Caco-2 (cell line): ENCODE measurements around the gene NLK. TPM values are rescaled to one million over a fixed set of nuclear protein-coding genes. Genes with fewer than 3 reads are reported as not detected.

Experiments used
- BruUV-seq: library from RNA; stranded (reverse); fragments of 400-500 nt; replicated peaks from 2 replicates; lab custom pipeline; 2021; lab: Mats Ljungman, UMichigan
- CTCF ChIA-PET: fragments of 300-600 bp; sonication (Branson Sonifier 250); formaldehyde crosslinking; loops from one replicate; lab custom pipeline; 2022; ENCODE audit warnings: antibody characterized with exemption; lab: Charles Lee
- POLR2A ChIA-PET: fragments of 300-600 bp; sonication (Branson Sonifier 250); formaldehyde crosslinking; loops from one replicate; lab custom pipeline; 2022; ENCODE audit warnings: antibody characterized with exemption; lab: Charles Lee
- DNase-seq, 2 experiments: peaks; one replicate each; pipeline versions ENCODE4 v3.0.0 to v3.0.0-alpha.2; 2020 to 2022
- H3K27me3 ChIP-seq: replicated peaks from 2 replicates; pipeline ENCODE4 v1.6.0; 2011; ENCODE audit warnings: low read length; ENCODE audit not compliant: control insufficient read depth, insufficient read depth
- H3K36me3 ChIP-seq: 2 replicates; pipeline ENCODE4 v1.5.1; 2011; ENCODE audit warnings: low read length; ENCODE audit not compliant: control insufficient read depth, insufficient read depth
- H3K4me1 ChIP-seq: fragments of 250-450 bp; sonication (Bioruptor Pico); 2 replicates; pipeline ENCODE4 v1.5.1; 2020; ENCODE audit warnings: mild to moderate bottlenecking
- H3K4me3 ChIP-seq: 2 replicates; pipeline ENCODE4 v1.5.1; 2011; ENCODE audit warnings: low read depth, mild to moderate bottlenecking, control low read depth, low read length
- H3K9me3 ChIP-seq: fragments of 250-450 bp; sonication (Bioruptor Pico); 2 replicates; pipeline ENCODE4 v1.5.1; 2020; ENCODE audit warnings: mild to moderate bottlenecking, moderate library complexity
- H3K27ac Mint-ChIP-seq: one replicate; pipeline ENCODE4 v1.8.0; 2022; ENCODE audit warnings: mixed read lengths; ENCODE audit not compliant: unreplicated experiment
- H3K27me3 Mint-ChIP-seq: one replicate; pipeline ENCODE4 v1.8.0; 2022; ENCODE audit warnings: mixed read lengths; ENCODE audit not compliant: insufficient read depth, unreplicated experiment
- H3K36me3 Mint-ChIP-seq: one replicate; pipeline ENCODE4 v1.8.0; 2022; ENCODE audit warnings: mild to moderate bottlenecking, mixed read lengths; ENCODE audit not compliant: insufficient read depth, unreplicated experiment
- H3K4me1 Mint-ChIP-seq: one replicate; pipeline ENCODE4 v1.8.0; 2022; ENCODE audit warnings: low read depth, mixed read lengths; ENCODE audit not compliant: unreplicated experiment
- H3K4me3 Mint-ChIP-seq: one replicate; pipeline ENCODE4 v1.8.0; 2022; ENCODE audit warnings: mild to moderate bottlenecking, moderate library complexity, mixed read lengths; ENCODE audit not compliant: unreplicated experiment
- H3K9me3 Mint-ChIP-seq: one replicate; pipeline ENCODE4 v1.8.0; 2022; ENCODE audit warnings: mixed read lengths; ENCODE audit not compliant: unreplicated experiment
- intact Hi-C: fragments of 100-400 bp; cut with micrococcal nuclease; formaldehyde crosslinking; loops from one replicate; pipeline ENCODE4 v1.10.0; 2022; ENCODE audit not compliant: unreplicated experiment
- total RNA-seq: library from RNA; stranded (reverse); gene quantifications from 2 replicates; pipeline ENCODE4 v1.2.3, GENCODE V29; 2022
- TF ChIP-seq, protein P1 (sequence below), 2 experiments: fragments of 200-600 bp in 1 of 2; IDR thresholded peaks; 1 replicate in 1 of 2; 2 replicates in 1 of 2; pipeline versions ENCODE4 v1.5.1 to v1.8.0; 2011 to 2022; ENCODE audit warnings: antibody characterized with exemption in 1 of 2, control low read depth in 1 of 2, inconsistent platforms in 1 of 2, low read depth in 1 of 2, low read length in 1 of 2, mild to moderate bottlenecking in 1 of 2, moderate library complexity in 1 of 2; ENCODE audit not compliant: insufficient read depth in 1 of 2, severe bottlenecking in 1 of 2, unreplicated experiment in 1 of 2

NLK gene
- total RNA-seq, 1 experiment from 2014 or later = 87.3 TPM

- Histone ChIP-seq H3K9me3 (no peaks in the 10 kb centered on the region), H3K4me1 (peaks cover 30% of the 10 kb centered on the region), H3K27me3 (no peaks in the 10 kb centered on the region), H3K36me3 (no peaks in the 10 kb centered on the region), H3K4me3 (no peak overlapping the region)
- peaks cover 54% of the 10 kb centered on the region for H3K36me3 Mint-ChIP-seq
- H3K4me1 Mint-ChIP-seq = peaks cover 33% of the 10 kb centered on the region
- no peak for DNase-seq
- ChIA-PET CTCF (no interaction called here), POLR2A (no interaction called here)
- no peak overlapping the region for H3K4me3 Mint-ChIP-seq
- intact Hi-C loops = loop anchor here (1.0 kb wide), 1 partner anchor 16 kb away; no protein-coding TSS in a partner anchor
- no TSS peak for BruUV-seq
- H3K27me3 Mint-ChIP-seq = no peaks in the 10 kb centered on the region
- TF ChIP-seq, protein P1, sequence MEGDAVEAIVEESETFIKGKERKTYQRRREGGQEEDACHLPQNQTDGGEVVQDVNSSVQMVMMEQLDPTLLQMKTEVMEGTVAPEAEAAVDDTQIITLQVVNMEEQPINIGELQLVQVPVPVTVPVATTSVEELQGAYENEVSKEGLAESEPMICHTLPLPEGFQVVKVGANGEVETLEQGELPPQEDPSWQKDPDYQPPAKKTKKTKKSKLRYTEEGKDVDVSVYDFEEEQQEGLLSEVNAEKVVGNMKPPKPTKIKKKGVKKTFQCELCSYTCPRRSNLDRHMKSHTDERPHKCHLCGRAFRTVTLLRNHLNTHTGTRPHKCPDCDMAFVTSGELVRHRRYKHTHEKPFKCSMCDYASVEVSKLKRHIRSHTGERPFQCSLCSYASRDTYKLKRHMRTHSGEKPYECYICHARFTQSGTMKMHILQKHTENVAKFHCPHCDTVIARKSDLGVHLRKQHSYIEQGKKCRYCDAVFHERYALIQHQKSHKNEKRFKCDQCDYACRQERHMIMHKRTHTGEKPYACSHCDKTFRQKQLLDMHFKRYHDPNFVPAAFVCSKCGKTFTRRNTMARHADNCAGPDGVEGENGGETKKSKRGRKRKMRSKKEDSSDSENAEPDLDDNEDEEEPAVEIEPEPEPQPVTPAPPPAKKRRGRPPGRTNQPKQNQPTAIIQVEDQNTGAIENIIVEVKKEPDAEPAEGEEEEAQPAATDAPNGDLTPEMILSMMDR (IDR thresholded peaks at IDR 0.05; ENCODE audit: insufficient read depth in 1 of 2, low read depth in 1 of 2, low read length in 1 of 2, severe bottlenecking in 1 of 2, unreplicated experiment in 1 of 2) = no peak
- peak overlapping the region; percentile 4 for H3K27ac Mint-ChIP-seq
- H3K9me3 Mint-ChIP-seq = no peaks in the 10 kb centered on the region
These were observed 131.3 kb downstream of the NLK start for GRCh38 chr17:28173801-28174200.

- H3K4me1 Mint-ChIP-seq = peaks cover 33% of the 10 kb centered on the region
- no peaks in the 10 kb centered on the region for H3K36me3 ChIP-seq
- H3K4me3 ChIP-seq = no peak overlapping the region
- H3K4me1 ChIP-seq = peaks cover 30% of the 10 kb centered on the region
- ChIA-PET CTCF (no interaction called here), POLR2A (no interaction called here)
- H3K9me3 Mint-ChIP-seq = no peaks in the 10 kb centered on the region
- no peak for DNase-seq
- H3K9me3 ChIP-seq = no peaks in the 10 kb centered on the region
- H3K36me3 Mint-ChIP-seq = peaks cover 47% of the 10 kb centered on the region
- H3K27me3 Mint-ChIP-seq = no peaks in the 10 kb centered on the region
- no peak overlapping the region for H3K27ac Mint-ChIP-seq
- no peaks in the 10 kb centered on the region for H3K27me3 ChIP-seq
- H3K4me3 Mint-ChIP-seq = no peak overlapping the region
- intact Hi-C loops = no loop called here
- BruUV-seq = no TSS peak
- TF ChIP-seq, protein P1 (IDR thresholded peaks at IDR 0.05; ENCODE audit: insufficient read depth in 1 of 2, low read depth in 1 of 2, low read length in 1 of 2, severe bottlenecking in 1 of 2, unreplicated experiment in 1 of 2) = no peak
These were observed 132.0 kb downstream of the NLK start for GRCh38 chr17:28174352-28175046.

DNA sequence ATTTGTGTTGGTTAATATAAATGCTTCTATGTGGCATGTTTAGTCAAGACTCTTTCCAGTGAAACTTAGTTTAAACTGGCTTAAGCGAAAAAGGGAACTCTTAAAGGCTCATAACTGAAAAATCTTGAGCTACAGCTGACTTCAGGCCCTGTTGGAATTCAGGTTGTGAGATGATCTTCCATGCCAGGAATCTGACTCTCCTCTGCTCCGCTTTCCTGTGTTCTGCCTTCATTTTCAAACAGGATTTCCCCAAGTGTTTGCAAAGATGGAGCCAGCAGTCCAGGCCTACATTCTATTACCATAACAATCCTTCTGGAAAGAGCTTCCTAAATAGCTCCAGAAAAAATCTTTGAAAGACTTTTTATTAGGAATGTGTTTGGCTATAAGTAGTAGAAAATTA, 134.9 kb downstream of the NLK start:
- no peaks in the 10 kb centered on the region for H3K27me3 ChIP-seq
- intact Hi-C loops = no loop called here
- Mint-ChIP-seq H3K27me3 (no peaks in the 10 kb centered on the region), H3K9me3 (no peaks in the 10 kb centered on the region), H3K4me1 (peaks cover 24% of the 10 kb centered on the region), H3K36me3 (peaks cover 49% of the 10 kb centered on the region), H3K4me3 (no peak overlapping the region), H3K27ac (no peak overlapping the region)
- DNase-seq = no peak
- no peaks in the 10 kb centered on the region for H3K9me3 ChIP-seq
- H3K4me1 ChIP-seq = peaks cover 22% of the 10 kb centered on the region
- H3K36me3 ChIP-seq = no peaks in the 10 kb centered on the region
- H3K4me3 ChIP-seq = no peak overlapping the region
- BruUV-seq = no TSS peak
- POLR2A ChIA-PET = no interaction called here
- CTCF ChIA-PET = no interaction called here
- TF ChIP-seq, protein P1 (IDR thresholded peaks at IDR 0.05; ENCODE audit: insufficient read depth in 1 of 2, low read depth in 1 of 2, low read length in 1 of 2, severe bottlenecking in 1 of 2, unreplicated experiment in 1 of 2) = no peak
